SK-N-SH (cell line): ENCODE results near the gene CHRNB1. TPM values are rescaled to one million over a fixed set of nuclear protein-coding genes. Genes with fewer than 3 reads are reported as not detected.
"Not testable (repeated sequence)": the region's sequence is repeated elsewhere in the genome, so short reads cannot be mapped to it uniquely, and the experiment has no call there.

Experiments
- CTCF ChIA-PET: fragments of 300-600, 350-600 bp; formaldehyde crosslinking; extraction: SDS; loops from one replicate; lab custom pipeline; 2021; lab: Yijun Ruan, JAX
- POLR2A ChIA-PET: fragments of 350-600 bp; sonication (Branson Sonifier 250); formaldehyde crosslinking; extraction: SDS; loops from one replicate; lab custom pipeline; 2020; ENCODE audit warnings: antibody characterized with exemption, inconsistent platforms; lab: Yijun Ruan, JAX
- DNase-seq: peaks from one replicate; pipeline ENCODE4 v3.0.0; 2012
- H2AFZ ChIP-seq: fragments of 200-600 bp; sonication (generic); 2 replicates; pipeline ENCODE4 v1.8.1; 2016; ENCODE audit warnings: antibody characterized with exemption, mild to moderate bottlenecking, low read depth
- H3F3A ChIP-seq: fragments of 200-600 bp; sonication (generic); replicated peaks from 2 replicates; pipeline ENCODE3; 2016; ENCODE audit warnings: antibody characterized with exemption, mild to moderate bottlenecking; ENCODE audit not compliant: insufficient read depth
- H3K27ac ChIP-seq, 2 experiments: fragments of 200-500 bp in 1 of 2; fragments of 200-600 bp in 1 of 2; sonication (Bioruptor generic) in 1 of 2; sonication (generic), shearing (Covaris generic) in 1 of 2; 2 replicates each; pipeline versions ENCODE4 v1.5.1 to v1.6.1; 2014 to 2016; ENCODE audit warnings: low read depth in 2 of 2, inconsistent platforms in 1 of 2, low read length in 1 of 2, mild to moderate bottlenecking in 1 of 2, mixed read lengths in 1 of 2
- H3K27me3 ChIP-seq: fragments of 200-600 bp; sonication (generic), shearing (Covaris generic); 2 replicates; pipeline ENCODE4 v1.6.1; 2016; ENCODE audit warnings: mixed run types; ENCODE audit not compliant: insufficient read depth
- H3K36me3 ChIP-seq, 2 experiments: fragments of 200-500 bp in 1 of 2; fragments of 200-600 bp in 1 of 2; sonication (Bioruptor generic) in 1 of 2; sonication (generic) in 1 of 2; replicated peaks in 1 of 2; 2 replicates each; pipeline versions ENCODE3 to v1.5.1; 2014 to 2016; ENCODE audit warnings: low read length in 1 of 2, mild to moderate bottlenecking in 1 of 2; ENCODE audit not compliant: insufficient read depth in 2 of 2, control insufficient read depth in 1 of 2
- H3K4me1 ChIP-seq, 2 experiments: fragments of 200-500 bp in 1 of 2; fragments of 200-600 bp in 1 of 2; sonication (Bioruptor generic) in 1 of 2; sonication (generic), shearing (Covaris generic) in 1 of 2; 2 replicates each; pipeline versions ENCODE4 v1.5.1 to v1.6.1; 2014 to 2016; ENCODE audit warnings: low read depth in 1 of 2, low read length in 1 of 2, mixed run types in 1 of 2; ENCODE audit not compliant: insufficient read depth in 2 of 2, control insufficient read depth in 1 of 2
- H3K4me2 ChIP-seq: fragments of 200-600 bp; sonication (generic), shearing (Covaris generic); 2 replicates; pipeline ENCODE4 v1.6.1; 2017; ENCODE audit warnings: mixed run types
- H3K4me3 ChIP-seq, 2 experiments: fragments of 200-500 bp in 1 of 2; fragments of 200-600 bp in 1 of 2; sonication (Bioruptor generic) in 1 of 2; sonication (generic), shearing (Covaris generic) in 1 of 2; 2 replicates each; pipeline versions ENCODE4 v1.5.1 to v1.8.1; 2014 to 2016; ENCODE audit warnings: low read depth in 2 of 2, inconsistent platforms in 1 of 2, low read length in 1 of 2, mild to moderate bottlenecking in 1 of 2, mixed read lengths in 1 of 2, moderate library complexity in 1 of 2
- H3K79me2 ChIP-seq: fragments of 200-600 bp; sonication (generic); 2 replicates; pipeline ENCODE4 v1.8.1; 2017; ENCODE audit warnings: mild to moderate bottlenecking; ENCODE audit not compliant: insufficient read depth
- H3K9ac ChIP-seq: fragments of 200-600 bp; sonication (generic); 2 replicates; pipeline ENCODE4 v1.6.1; 2017; ENCODE audit warnings: mixed run types
- H3K9me2 ChIP-seq: fragments of 200-600 bp; sonication (generic); 2 replicates; pipeline ENCODE4 v1.6.1; 2017; ENCODE audit warnings: mixed run types
- H3K9me3 ChIP-seq: fragments of 200-600 bp; sonication (generic); 2 replicates; pipeline ENCODE4 v1.6.1; 2017; ENCODE audit warnings: mixed run types, mild to moderate bottlenecking, moderate library complexity
- H4K20me1 ChIP-seq: fragments of 200-600 bp; sonication (generic); 2 replicates; pipeline ENCODE4 v1.6.1; 2017; ENCODE audit warnings: mild to moderate bottlenecking, mixed run types; ENCODE audit not compliant: insufficient read depth
- ELF1 ChIP-seq: IDR thresholded peaks from 2 replicates; pipeline ENCODE4 v1.4.0; 2012
- FOXJ3 ChIP-seq: sonication (generic); formaldehyde crosslinking; IDR thresholded peaks from 2 replicates; pipeline ENCODE4 v1.5.1; 2020; ENCODE audit warnings: mild to moderate bottlenecking, missing genetic modification reagents
- MXI1 ChIP-seq: IDR thresholded peaks from 2 replicates; pipeline ENCODE4 v1.6.1; 2012; ENCODE audit warnings: mild to moderate bottlenecking, low read depth, low read length, improper control_type of control experiment
- RCOR1 ChIP-seq: fragments of 150-350 bp; IDR thresholded peaks from 2 replicates; pipeline ENCODE4 v1.6.1; 2017; ENCODE audit warnings: antibody characterized with exemption, low read length
- RFX5 ChIP-seq: IDR thresholded peaks from 2 replicates; pipeline ENCODE4 v1.6.1; 2012; ENCODE audit warnings: mild to moderate bottlenecking, improper control_type of control experiment, low read length
- SMC3 ChIP-seq: IDR thresholded peaks from 2 replicates; pipeline ENCODE4 v1.6.1; 2012; ENCODE audit warnings: low read depth, low read length, improper control_type of control experiment
- TEAD4 ChIP-seq: IDR thresholded peaks from 2 replicates; pipeline ENCODE4 v1.4.0; 2012; ENCODE audit warnings: mild to moderate bottlenecking, borderline replicate concordance; ENCODE audit not compliant: insufficient read depth
- WGBS: methylation state at CpG from one replicate; pipeline ENCODE4 v1.1.6; 2017; ENCODE audit warnings: low lambda C conversion rate; 5-methylcytosine and 5-hydroxymethylcytosine counted together
- polyA plus RNA-seq, 3 experiments: library from polyadenylated mRNA; depleted of rRNA; stranded (reverse); fragments of >200 nt; gene quantifications; 2 replicates each; pipeline ENCODE4 v1.2.3, GENCODE V29; 2012
- TF ChIP-seq, protein P1 (sequence below): IDR thresholded peaks from 2 replicates; pipeline ENCODE4; 2012
- TF ChIP-seq, protein P2 (sequence below): IDR thresholded peaks from 2 replicates; pipeline ENCODE4 v1.4.0; 2012; ENCODE audit warnings: low read depth
- TF ChIP-seq, protein P3 (sequence below): fragments of 200-600 bp; sonication (generic); IDR thresholded peaks from 2 replicates; pipeline ENCODE4 v1.6.1; 2017; ENCODE audit warnings: antibody characterized with exemption, mild to moderate bottlenecking, moderate library complexity

Gene CHRNB1
- polyA plus RNA-seq, 1 of the 3 experiments (the other 2 are of a cell fraction), result 26.8 TPM

DNA sequence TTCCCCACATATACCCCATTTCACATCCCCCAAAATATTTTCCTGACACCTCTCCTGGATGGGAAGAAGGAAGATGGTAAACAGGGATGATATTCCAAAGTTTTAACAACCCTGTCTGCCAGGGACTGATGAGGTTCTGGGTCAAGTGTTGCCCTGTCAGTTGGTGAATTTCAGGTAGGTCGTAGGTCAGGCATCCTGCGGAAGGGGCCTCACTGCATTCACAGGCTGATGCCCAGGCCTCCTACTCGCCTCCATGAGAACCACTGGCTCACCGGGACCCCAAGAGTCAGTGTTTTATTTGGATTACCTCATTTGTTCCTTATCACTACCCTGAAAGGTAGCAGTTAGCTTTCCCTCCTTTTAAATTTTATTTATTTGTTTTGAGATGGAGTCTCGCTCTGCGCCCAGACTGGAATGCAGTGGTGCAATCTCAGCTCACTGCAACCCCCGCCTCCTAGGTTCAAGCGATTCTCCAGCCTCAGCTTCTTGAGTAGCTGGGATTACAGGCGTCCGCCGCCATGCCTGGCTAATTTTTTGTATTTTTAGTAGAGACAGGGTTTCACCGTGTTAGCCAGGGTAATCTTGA lies 24.0 kb downstream of the CHRNB1 start:
- Histone ChIP-seq H3K27me3 (no peaks in the 10 kb centered on the region), H3K27ac (no peak overlapping the region), H3K4me3 (no peak overlapping the region), H3K9ac (no peak overlapping the region), H3K36me3 (peaks cover 4 to 9% of the 10 kb centered on the region in 2 experiments), H3K4me1 (peaks cover 4 to 12% of the 10 kb centered on the region in 2 experiments; a peak in 1 of 4 replicates), H3K9me3 (no peaks in the 10 kb centered on the region), H3F3A (peaks cover 7% of the 10 kb centered on the region), H2AFZ (no peak overlapping the region), H3K9me2 (no peaks in the 10 kb centered on the region), H4K20me1 (peaks cover 28% of the 10 kb centered on the region), H3K79me2 (peaks cover 78% of the 10 kb centered on the region), H3K4me2 (no peak overlapping the region)
- no peak for DNase-seq
- 79% methylated on average over 12 of the region's 12 CpGs for WGBS
- POLR2A ChIA-PET, result no interaction called here
- no peak for TF ChIP-seq RCOR1
- no peak for TF ChIP-seq FOXJ3 (CRISPR knock-in tag)
- TF ChIP-seq, protein P1, sequence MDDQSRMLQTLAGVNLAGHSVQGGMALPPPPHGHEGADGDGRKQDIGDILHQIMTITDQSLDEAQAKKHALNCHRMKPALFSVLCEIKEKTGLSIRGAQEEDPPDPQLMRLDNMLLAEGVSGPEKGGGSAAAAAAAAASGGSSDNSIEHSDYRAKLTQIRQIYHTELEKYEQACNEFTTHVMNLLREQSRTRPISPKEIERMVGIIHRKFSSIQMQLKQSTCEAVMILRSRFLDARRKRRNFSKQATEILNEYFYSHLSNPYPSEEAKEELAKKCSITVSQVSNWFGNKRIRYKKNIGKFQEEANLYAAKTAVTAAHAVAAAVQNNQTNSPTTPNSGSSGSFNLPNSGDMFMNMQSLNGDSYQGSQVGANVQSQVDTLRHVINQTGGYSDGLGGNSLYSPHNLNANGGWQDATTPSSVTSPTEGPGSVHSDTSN, result no peak
- no peak for TF ChIP-seq MXI1
- TF ChIP-seq, protein P2, sequence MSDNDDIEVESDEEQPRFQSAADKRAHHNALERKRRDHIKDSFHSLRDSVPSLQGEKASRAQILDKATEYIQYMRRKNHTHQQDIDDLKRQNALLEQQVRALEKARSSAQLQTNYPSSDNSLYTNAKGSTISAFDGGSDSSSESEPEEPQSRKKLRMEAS, result no peak
- TF ChIP-seq SMC3, result no peak
- TF ChIP-seq, protein P3, sequence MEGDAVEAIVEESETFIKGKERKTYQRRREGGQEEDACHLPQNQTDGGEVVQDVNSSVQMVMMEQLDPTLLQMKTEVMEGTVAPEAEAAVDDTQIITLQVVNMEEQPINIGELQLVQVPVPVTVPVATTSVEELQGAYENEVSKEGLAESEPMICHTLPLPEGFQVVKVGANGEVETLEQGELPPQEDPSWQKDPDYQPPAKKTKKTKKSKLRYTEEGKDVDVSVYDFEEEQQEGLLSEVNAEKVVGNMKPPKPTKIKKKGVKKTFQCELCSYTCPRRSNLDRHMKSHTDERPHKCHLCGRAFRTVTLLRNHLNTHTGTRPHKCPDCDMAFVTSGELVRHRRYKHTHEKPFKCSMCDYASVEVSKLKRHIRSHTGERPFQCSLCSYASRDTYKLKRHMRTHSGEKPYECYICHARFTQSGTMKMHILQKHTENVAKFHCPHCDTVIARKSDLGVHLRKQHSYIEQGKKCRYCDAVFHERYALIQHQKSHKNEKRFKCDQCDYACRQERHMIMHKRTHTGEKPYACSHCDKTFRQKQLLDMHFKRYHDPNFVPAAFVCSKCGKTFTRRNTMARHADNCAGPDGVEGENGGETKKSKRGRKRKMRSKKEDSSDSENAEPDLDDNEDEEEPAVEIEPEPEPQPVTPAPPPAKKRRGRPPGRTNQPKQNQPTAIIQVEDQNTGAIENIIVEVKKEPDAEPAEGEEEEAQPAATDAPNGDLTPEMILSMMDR, result no peak
- no peak for TF ChIP-seq TEAD4
- TF ChIP-seq ELF1, result no peak
- no peak for TF ChIP-seq RFX5
- CTCF ChIA-PET, result no interaction called here

DNA sequence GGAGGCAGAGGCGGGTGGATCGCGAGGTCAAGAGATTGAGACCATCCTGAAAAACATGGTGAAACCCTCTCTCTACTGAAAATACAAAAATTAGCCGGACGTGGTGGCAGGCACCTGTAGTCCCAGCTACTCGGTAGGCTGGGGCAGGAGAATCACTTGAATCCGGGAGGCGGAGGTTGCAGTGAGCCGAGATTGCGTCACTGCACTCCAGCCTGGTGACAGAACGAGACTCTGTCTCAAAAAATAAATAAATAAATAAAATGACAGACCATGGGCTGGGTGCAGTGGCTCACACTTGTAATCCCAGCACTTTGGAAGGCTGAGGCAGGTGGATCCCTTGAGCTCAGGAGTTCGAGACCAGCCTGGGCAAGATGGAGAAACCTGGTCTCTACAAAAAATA lies 25.0 kb downstream of the CHRNB1 start:
- H3K27me3 ChIP-seq, H3K4me2 ChIP-seq, H3K9me3 ChIP-seq, POLR2A ChIA-PET, H3K4me3 ChIP-seq, DNase-seq, CTCF ChIA-PET, H3K9ac ChIP-seq, H3K27ac ChIP-seq, H3K9me2 ChIP-seq, H2AFZ ChIP-seq, H3K36me3 ChIP-seq, H3F3A ChIP-seq: not testable (repeated sequence)
- H4K20me1 ChIP-seq, result peaks cover 35% of the 10 kb centered on the region
- H3K4me1 ChIP-seq, result peaks cover 4 to 12% of the 10 kb centered on the region in 2 experiments; a peak in 1 of 4 replicates
- WGBS, result 98% methylated on average over 12 of the region's 12 CpGs
- H3K79me2 ChIP-seq, result peaks cover 88% of the 10 kb centered on the region

DNA sequence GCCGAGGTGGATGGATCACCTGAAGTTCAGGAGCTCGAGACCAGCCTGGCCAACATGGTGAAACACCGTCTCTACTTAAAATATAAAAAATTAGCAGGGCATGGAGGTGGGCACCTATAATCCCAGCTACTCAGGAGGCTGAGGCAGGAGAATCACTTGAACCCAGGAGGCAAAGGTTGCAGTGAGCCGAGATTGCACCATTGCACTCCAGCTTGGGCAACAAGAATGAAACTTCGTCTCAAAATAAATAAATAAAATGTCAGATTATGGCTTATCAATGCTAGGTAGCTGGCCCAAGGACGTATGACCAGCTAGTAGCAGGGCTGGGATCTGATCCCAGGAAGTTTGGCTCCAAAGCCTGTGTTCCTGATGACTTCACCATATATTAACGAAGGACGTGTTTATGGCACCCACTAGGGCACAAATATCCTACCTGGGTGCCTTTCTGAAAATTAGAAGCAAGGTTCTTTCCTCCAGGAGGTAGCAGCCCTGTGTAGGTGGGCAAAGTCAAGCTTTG lies 25.7 kb downstream of the CHRNB1 start:
- DNase-seq, POLR2A ChIA-PET, H3K27ac ChIP-seq, H3K9ac ChIP-seq, H3K36me3 ChIP-seq, H3K4me3 ChIP-seq, H3K27me3 ChIP-seq, H2AFZ ChIP-seq, H3K9me3 ChIP-seq, H3K4me2 ChIP-seq, CTCF ChIA-PET, H3K9me2 ChIP-seq, H3F3A ChIP-seq: not testable (repeated sequence)
- H3K79me2 ChIP-seq, result peaks cover 94% of the 10 kb centered on the region
- peaks cover 4 to 12% of the 10 kb centered on the region in 2 experiments; a peak in 1 of 4 replicates for H3K4me1 ChIP-seq
- peaks cover 41% of the 10 kb centered on the region for H4K20me1 ChIP-seq
- WGBS, result 94% methylated on average over 8 of the region's 8 CpGs
